ENCODE data around the gene PPP1R13B. TPM values are rescaled to one million over a fixed set of nuclear protein-coding genes. Genes with fewer than 3 reads are reported as not detected.
"Not testable (repeated sequence)": the region's sequence is repeated elsewhere in the genome, so short reads cannot be mapped to it uniquely, and the experiment has no call there.

PPP1R13B gene
- total RNA-seq, 1 experiment from 2014 or later = 17.8 TPM

DNA sequence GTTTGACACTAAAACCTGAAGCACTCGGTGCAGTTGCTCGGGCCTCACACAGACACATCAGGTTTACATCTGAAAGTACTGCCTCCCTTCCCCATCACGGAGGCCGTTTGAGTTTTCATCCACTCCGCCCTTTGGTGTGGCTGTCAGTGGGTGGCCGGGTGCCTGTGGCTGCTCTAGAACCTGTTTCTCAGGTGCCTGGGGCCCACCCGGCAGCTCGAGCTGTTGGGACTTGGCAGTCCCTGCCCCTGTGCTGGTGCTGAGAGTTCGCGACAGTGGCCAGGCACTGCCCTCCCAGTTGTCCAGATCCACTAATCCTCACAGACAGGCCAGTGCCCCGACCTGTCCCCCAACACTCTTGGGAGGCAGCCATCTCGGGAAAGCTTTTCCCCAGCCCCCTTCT, 154.5 kb downstream of the PPP1R13B start:
- POLR2A ChIA-PET = no interaction called here
- ATAC-seq (no peak), DNase-seq (ENCODE audit: low read depth, low spot score) (no peak)
- RAD21 ChIA-PET (ENCODE audit: low non-redundant PET in 1 of 2, low total read pairs in 2 of 2, uncharacterized antibody in 2 of 2, unreplicated experiment in 2 of 2) = no interaction called here
- peaks cover 11% of the 10 kb centered on the region; the same call in 1 of the 2 replicates for H3K79me2 ChIP-seq (ENCODE audit: insufficient read depth, low read length)
- no peak overlapping the region for H3K27ac ChIP-seq (ENCODE audit: low read depth, low read length)
- H3K4me3 ChIP-seq (replicated peaks in 1 of 2; ENCODE audit: low read depth in 1 of 2, low read length in 2 of 2) = no peak overlapping the region
- no peak overlapping the region for H2AFZ ChIP-seq (ENCODE audit: low read depth, low read length, poor library complexity, severe bottlenecking)
- CTCF ChIA-PET = no interaction called here
- peaks cover 5% of the 10 kb centered on the region; the same call in 1 of the 2 replicates for H4K20me1 ChIP-seq (ENCODE audit: insufficient read depth)
- no peak overlapping the region for H3K4me2 ChIP-seq (ENCODE audit: low read length)
- H3K9me2 ChIP-seq (ENCODE audit: insufficient read depth) = no peaks in the 10 kb centered on the region
- no peaks in the 10 kb centered on the region for H3K4me1 ChIP-seq (ENCODE audit: control insufficient read depth in 1 of 2, insufficient read depth in 2 of 2, low read length in 2 of 2)
- no TSS peak for BruUV-seq (replicated peaks)
- H3K27me3 ChIP-seq (ENCODE audit: insufficient read depth, low read length) = no peaks in the 10 kb centered on the region
- H3K36me3 ChIP-seq (ENCODE audit: control insufficient read depth in 1 of 2, insufficient read depth in 2 of 2, low read length in 2 of 2) = peaks cover 4 to 15% of the 10 kb centered on the region in 2 experiments; a peak in 3 of 4 replicates
- H3K9ac ChIP-seq (ENCODE audit: low read length) = no peak overlapping the region
- intact Hi-C loops (cut with micrococcal nuclease) = no loop called here
- H3K9me3 ChIP-seq (ENCODE audit: control insufficient read depth in 1 of 2, insufficient read depth in 1 of 2, low read depth in 1 of 2, low read length in 2 of 2) = no peaks in the 10 kb centered on the region
- TF ChIP-seq SRF (IDR thresholded peaks at IDR 0.05; ENCODE audit: low read depth) = no peak
- no peak for TF ChIP-seq TCF7L2 (IDR thresholded peaks at IDR 0.05; ENCODE audit: borderline replicate concordance, extremely low read depth, insufficient read depth, insufficient read length)
- TF ChIP-seq SP1 (IDR thresholded peaks at IDR 0.05; ENCODE audit: low read depth) = no peak
- TF ChIP-seq ELF1 (IDR thresholded peaks at IDR 0.05; ENCODE audit: borderline replicate concordance, low read depth) = no peak
- TF ChIP-seq JUND (IDR thresholded peaks at IDR 0.05) = no peak
- TF ChIP-seq CEBPB (IDR thresholded peaks at IDR 0.05; ENCODE audit: low read depth) = no peak
- no peak for TF ChIP-seq POLR2AphosphoS5 (IDR thresholded peaks at IDR 0.05; ENCODE audit: low read depth, low read length)

DNA sequence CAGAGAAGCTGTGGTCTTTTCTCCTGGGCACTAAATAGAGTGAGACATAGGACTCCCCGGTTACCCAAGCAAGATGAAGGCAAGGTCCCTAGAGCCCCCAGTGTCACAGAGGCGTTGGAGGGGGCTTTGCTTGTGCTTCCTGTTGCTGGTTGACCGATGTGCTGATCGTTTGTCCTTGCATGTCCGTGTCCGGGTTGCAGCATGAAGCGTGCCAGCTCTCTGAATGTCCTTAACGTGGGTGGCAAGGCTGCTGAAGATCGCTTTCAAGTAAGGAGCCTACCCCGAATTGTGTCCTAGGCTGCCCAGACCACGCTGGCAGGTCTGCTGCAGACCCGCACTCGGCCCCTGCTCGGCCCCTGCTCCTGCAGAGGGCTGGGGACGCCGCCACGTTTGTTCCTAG, 155.2 kb downstream of the PPP1R13B start:
- ChIA-PET POLR2A (no interaction called here), CTCF (no interaction called here), RAD21 (ENCODE audit: low non-redundant PET in 1 of 2, low total read pairs in 2 of 2, uncharacterized antibody in 2 of 2, unreplicated experiment in 2 of 2) (no interaction called here)
- no peaks in the 10 kb centered on the region; a peak in 1 of 4 replicates for H3K4me1 ChIP-seq (ENCODE audit: control insufficient read depth in 1 of 2, insufficient read depth in 2 of 2, low read length in 2 of 2)
- no peak overlapping the region for H3K4me3 ChIP-seq (replicated peaks in 1 of 2; ENCODE audit: low read depth in 1 of 2, low read length in 2 of 2)
- intact Hi-C loops (cut with micrococcal nuclease) = no loop called here
- peaks cover 8 to 16% of the 10 kb centered on the region in 2 experiments; a peak in 3 of 4 replicates for H3K36me3 ChIP-seq (ENCODE audit: control insufficient read depth in 1 of 2, insufficient read depth in 2 of 2, low read length in 2 of 2)
- no peak overlapping the region for H3K27ac ChIP-seq (ENCODE audit: low read depth, low read length)
- ATAC-seq (no peak), DNase-seq (ENCODE audit: low read depth, low spot score) (no peak)
- H3K9me3 ChIP-seq (ENCODE audit: control insufficient read depth in 1 of 2, insufficient read depth in 1 of 2, low read depth in 1 of 2, low read length in 2 of 2) = no peaks in the 10 kb centered on the region
- H3K9ac ChIP-seq (ENCODE audit: low read length) = no peak overlapping the region
- H2AFZ ChIP-seq (ENCODE audit: low read depth, low read length, poor library complexity, severe bottlenecking) = no peak overlapping the region
- H3K4me2 ChIP-seq (ENCODE audit: low read length) = no peak overlapping the region
- no peaks in the 10 kb centered on the region for H3K9me2 ChIP-seq (ENCODE audit: insufficient read depth)
- peaks cover 13% of the 10 kb centered on the region; the same call in 1 of the 2 replicates for H3K79me2 ChIP-seq (ENCODE audit: insufficient read depth, low read length)
- BruUV-seq (replicated peaks) = no TSS peak
- peaks cover 5% of the 10 kb centered on the region; the same call in 1 of the 2 replicates for H4K20me1 ChIP-seq (ENCODE audit: insufficient read depth)
- no peaks in the 10 kb centered on the region for H3K27me3 ChIP-seq (ENCODE audit: insufficient read depth, low read length)
- TF ChIP-seq EGR1 (IDR thresholded peaks at IDR 0.05; ENCODE audit: low read depth) (no peak), JUND (IDR thresholded peaks at IDR 0.05) (no peak), SP1 (IDR thresholded peaks at IDR 0.05; ENCODE audit: low read depth) (no peak), TCF7L2 (IDR thresholded peaks at IDR 0.05; ENCODE audit: borderline replicate concordance, extremely low read depth, insufficient read depth, insufficient read length) (no peak), ELF1 (IDR thresholded peaks at IDR 0.05; ENCODE audit: borderline replicate concordance, low read depth) (no peak), CBX3 (IDR thresholded peaks at IDR 0.05; ENCODE audit: low read depth) (no peak), POLR2A (IDR thresholded peaks at IDR 0.05; ENCODE audit: borderline replicate concordance, extremely low read depth, insufficient read depth, insufficient read length) (no peak), SRF (IDR thresholded peaks at IDR 0.05; ENCODE audit: low read depth) (no peak), YY1 (IDR thresholded peaks at IDR 0.05; ENCODE audit: extremely low read depth, insufficient replicate concordance, low read depth, low read length) (no peak)
- TF ChIP-seq, protein P1, sequence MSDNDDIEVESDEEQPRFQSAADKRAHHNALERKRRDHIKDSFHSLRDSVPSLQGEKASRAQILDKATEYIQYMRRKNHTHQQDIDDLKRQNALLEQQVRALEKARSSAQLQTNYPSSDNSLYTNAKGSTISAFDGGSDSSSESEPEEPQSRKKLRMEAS (IDR thresholded peaks at IDR 0.05) = no peak

DNA sequence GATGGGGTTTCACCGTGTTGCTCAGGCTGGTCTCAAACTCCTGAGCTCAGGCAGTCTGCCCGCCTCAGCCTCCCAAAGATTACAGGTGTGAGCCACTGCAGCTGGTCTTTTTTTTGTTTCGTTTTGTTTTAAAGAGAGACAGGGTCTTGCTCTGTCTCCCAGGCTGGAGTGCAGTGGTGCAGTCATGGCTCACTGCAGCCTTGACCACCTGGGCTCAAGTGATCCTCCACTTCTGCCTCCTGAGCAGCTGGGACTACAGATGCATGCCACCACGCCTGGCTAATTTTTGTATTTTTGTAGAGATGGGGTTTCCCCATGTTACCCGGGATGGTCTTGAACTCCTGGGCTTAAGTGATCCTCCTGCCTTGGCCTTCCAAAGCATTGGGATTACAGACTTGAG, 155.7 kb downstream of the PPP1R13B start:
- H3K9me3 ChIP-seq (ENCODE audit: control insufficient read depth in 1 of 2, insufficient read depth in 1 of 2, low read depth in 1 of 2, low read length in 2 of 2); H3K4me1 ChIP-seq (ENCODE audit: control insufficient read depth in 1 of 2, insufficient read depth in 2 of 2, low read length in 2 of 2); H3K27me3 ChIP-seq (ENCODE audit: insufficient read depth, low read length); H3K9me2 ChIP-seq (ENCODE audit: insufficient read depth); H3K4me2 ChIP-seq (ENCODE audit: low read length); DNase-seq (ENCODE audit: low read depth, low spot score); intact Hi-C loops (cut with micrococcal nuclease); H3K27ac ChIP-seq (ENCODE audit: low read depth, low read length); ATAC-seq; H3K4me3 ChIP-seq (replicated peaks in 1 of 2; ENCODE audit: low read depth in 1 of 2, low read length in 2 of 2); POLR2A ChIA-PET; CTCF ChIA-PET; H4K20me1 ChIP-seq (ENCODE audit: insufficient read depth); H3K9ac ChIP-seq (ENCODE audit: low read length); RAD21 ChIA-PET (ENCODE audit: low non-redundant PET in 1 of 2, low total read pairs in 2 of 2, uncharacterized antibody in 2 of 2, unreplicated experiment in 2 of 2); H2AFZ ChIP-seq (ENCODE audit: low read depth, low read length, poor library complexity, severe bottlenecking); BruUV-seq (replicated peaks): not testable (repeated sequence)
- peaks cover 11 to 21% of the 10 kb centered on the region in 2 experiments; a peak in 3 of 4 replicates for H3K36me3 ChIP-seq (ENCODE audit: control insufficient read depth in 1 of 2, insufficient read depth in 2 of 2, low read length in 2 of 2)
- peaks cover 13% of the 10 kb centered on the region; the same call in 1 of the 2 replicates for H3K79me2 ChIP-seq (ENCODE audit: insufficient read depth, low read length)
